Lung (tissue), 12 donors: ENCODE data around the gene GZMH. TPM values are rescaled to one million over a fixed set of nuclear protein-coding genes. Genes with fewer than 3 reads are reported as not detected.

Source experiments
- ATAC-seq: fragments of 200-7000 bp; cut with Tn5 transposase; one replicate; pipeline ENCODE4 v1.9.1; 2020; ENCODE audit warnings: moderate number of reproducible peaks; ENCODE audit not compliant: insufficient read depth, low FRiP score
- DNase-seq, 3 donors: peaks; one replicate each; pipeline ENCODE4 v3.0.0-alpha.2; 2013 to 2017
- H3K27ac ChIP-seq, 2 donors: one replicate each; pipeline ENCODE4 v1.5.1; 2013; ENCODE audit warnings: mild to moderate bottlenecking in 2 of 2, moderate library complexity in 2 of 2, control low read depth in 1 of 2, inconsistent platforms in 1 of 2, low read depth in 1 of 2, low read length in 1 of 2
- H3K27me3 ChIP-seq, 3 donors: one replicate each; pipeline ENCODE4 v1.5.1; 2013; ENCODE audit warnings: low read length in 2 of 3; ENCODE audit not compliant: control insufficient read depth in 3 of 3, insufficient read depth in 3 of 3
- H3K36me3 ChIP-seq, 4 donors: one replicate each; pipeline ENCODE4 v1.5.1; 2013; ENCODE audit warnings: low read length in 4 of 4, mild to moderate bottlenecking in 1 of 4, moderate library complexity in 1 of 4; ENCODE audit not compliant: control insufficient read depth in 4 of 4, insufficient read depth in 4 of 4
- H3K4me1 ChIP-seq, 5 donors: one replicate each; pipeline ENCODE4 v1.5.1; 2013; ENCODE audit warnings: low read length in 5 of 5, mild to moderate bottlenecking in 2 of 5, moderate library complexity in 1 of 5; ENCODE audit not compliant: control insufficient read depth in 5 of 5, insufficient read depth in 5 of 5
- H3K4me3 ChIP-seq: one replicate; pipeline ENCODE4 v1.5.1; 2013; ENCODE audit warnings: mild to moderate bottlenecking, control low read depth, moderate library complexity
- H3K9ac ChIP-seq, 2 donors: one replicate each; pipeline ENCODE4 v1.5.1; 2013; ENCODE audit warnings: low read length in 2 of 2, control low read depth in 1 of 2; ENCODE audit not compliant: insufficient read depth in 1 of 2
- H3K9me3 ChIP-seq, 4 donors: one replicate each; pipeline ENCODE4 v1.5.1; 2013; ENCODE audit warnings: low read length in 3 of 4, mild to moderate bottlenecking in 1 of 4, moderate library complexity in 1 of 4; ENCODE audit not compliant: control insufficient read depth in 4 of 4, insufficient read depth in 3 of 4
- CTCF ChIP-seq: IDR thresholded peaks from 2 replicates; pipeline ENCODE4 v1.5.1; 2012; ENCODE audit warnings: mild to moderate bottlenecking; ENCODE audit errors: control extremely low read depth, extremely low read depth
- WGBS, 2 donors: extraction: QIAGEN DNeasy Blood & Tissue Kit; methylation state at CpG; one replicate each; pipeline ENCODE4 v1.1.7; 2013; 5-methylcytosine and 5-hydroxymethylcytosine counted together
- polyA plus RNA-seq, 2 donors: library from polyadenylated mRNA; stranded (reverse); fragments of 200-250 nt; gene quantifications; one replicate each; pipeline ENCODE4 v1.2.1, GENCODE V29; 2013
- total RNA-seq, 2 donors: library from RNA; depleted of rRNA in 1 of 2; stranded (reverse); fragments of >200 nt in 1 of 2; gene quantifications; one replicate each; pipeline ENCODE4 v1.2.1, GENCODE V29; 2014 to 2021
- donor health status: control.
- donor health status: control.
- donor health status: Bipolar disorder and iron deficiency.
- donor health status: healthy.
- donor health status: DM: yes; HTN: yes; CAD: no.

Gene GZMH
- total and polyA plus RNA-seq, 4 donors, result 1.2 to 3.1 (median 2.9) TPM; not detected in 1

GRCh38 chr14:24629521-24629920 lies 20.0 kb upstream of the GZMH start:
- Histone ChIP-seq H3K27ac (no peak overlapping the region), H3K9ac (no peak overlapping the region), H3K9me3 (peaks cover 0 to 3% (median 0%) of the 10 kb centered on the region in 4 donors), H3K4me1 (peaks cover 0 to 10% (median 4%) of the 10 kb centered on the region in 5 donors), H3K4me3 (no peak overlapping the region), H3K27me3 (no peaks in the 10 kb centered on the region), H3K36me3 (no peaks in the 10 kb centered on the region)
- DNase-seq (no peak), ATAC-seq (no peak)
- WGBS, 2 donors, result 90 to 91% methylated on average over 6 of the region's 6 CpGs
- no peak for TF ChIP-seq CTCF

GRCh38 chr14:24613747-24614146 lies 4.3 kb upstream of the GZMH start:
- no peak overlapping the region for H3K4me3 ChIP-seq
- no peak for DNase-seq
- no peak for TF ChIP-seq CTCF
- H3K36me3 ChIP-seq, result no peaks in the 10 kb centered on the region
- no peak for ATAC-seq
- H3K27me3 ChIP-seq, result no peaks in the 10 kb centered on the region
- H3K27ac ChIP-seq, result no peak overlapping the region
- peaks cover 0 to 1% (median 0%) of the 10 kb centered on the region in 4 donors for H3K9me3 ChIP-seq
- H3K4me1 ChIP-seq, result no peaks in the 10 kb centered on the region
- WGBS, 2 donors, result 81 to 89% methylated on average over 2 of the region's 2 CpGs
- no peak overlapping the region for H3K9ac ChIP-seq

- H3K9ac ChIP-seq, result no peak overlapping the region
These were observed 3.8 kb upstream of the GZMH start for GRCh38 chr14:24613241-24613640.

More at GRCh38 chr14:24613241-24613640, 3.8 kb upstream of the GZMH start:
- Histone ChIP-seq H3K4me1 (no peaks in the 10 kb centered on the region), H3K36me3 (no peaks in the 10 kb centered on the region), H3K27me3 (no peaks in the 10 kb centered on the region), H3K9me3 (peaks cover 0 to 1% (median 0%) of the 10 kb centered on the region in 4 donors), H3K27ac (no peak overlapping the region), H3K4me3 (no peak overlapping the region)
- TF ChIP-seq CTCF, result no peak
- 60 to 64% methylated on average over 1 of the region's 1 CpG for WGBS, 2 donors
- ATAC-seq (no peak), DNase-seq (no peak)
